Gastrocnemius medialis (tissue), 4 donors: Measurements from ENCODE around the gene BDH1.

Experiments
- CTCF ChIP-seq, 5 experiments: fragments of 450-650 bp in 3 of 5; fragments of 200-600 bp in 2 of 5; sonication (generic) in 2 of 5; IDR thresholded peaks in 4 of 5; conservative IDR thresholded peaks in 1 of 5; 1 replicate in 4 of 5; 2 replicates in 1 of 5; pipeline ENCODE4 v1.5.1; 2016 to 2019; ENCODE audit warnings: antibody characterized with exemption in 5 of 5, mild to moderate bottlenecking in 3 of 5, moderate library complexity in 3 of 5
- POLR2A ChIP-seq, 2 donors: fragments of 450-650 bp; IDR thresholded peaks; one replicate each; pipeline ENCODE4 v1.6.1; 2017; ENCODE audit warnings: antibody characterized with exemption in 2 of 2, mild to moderate bottlenecking in 2 of 2, moderate library complexity in 2 of 2

DNA sequence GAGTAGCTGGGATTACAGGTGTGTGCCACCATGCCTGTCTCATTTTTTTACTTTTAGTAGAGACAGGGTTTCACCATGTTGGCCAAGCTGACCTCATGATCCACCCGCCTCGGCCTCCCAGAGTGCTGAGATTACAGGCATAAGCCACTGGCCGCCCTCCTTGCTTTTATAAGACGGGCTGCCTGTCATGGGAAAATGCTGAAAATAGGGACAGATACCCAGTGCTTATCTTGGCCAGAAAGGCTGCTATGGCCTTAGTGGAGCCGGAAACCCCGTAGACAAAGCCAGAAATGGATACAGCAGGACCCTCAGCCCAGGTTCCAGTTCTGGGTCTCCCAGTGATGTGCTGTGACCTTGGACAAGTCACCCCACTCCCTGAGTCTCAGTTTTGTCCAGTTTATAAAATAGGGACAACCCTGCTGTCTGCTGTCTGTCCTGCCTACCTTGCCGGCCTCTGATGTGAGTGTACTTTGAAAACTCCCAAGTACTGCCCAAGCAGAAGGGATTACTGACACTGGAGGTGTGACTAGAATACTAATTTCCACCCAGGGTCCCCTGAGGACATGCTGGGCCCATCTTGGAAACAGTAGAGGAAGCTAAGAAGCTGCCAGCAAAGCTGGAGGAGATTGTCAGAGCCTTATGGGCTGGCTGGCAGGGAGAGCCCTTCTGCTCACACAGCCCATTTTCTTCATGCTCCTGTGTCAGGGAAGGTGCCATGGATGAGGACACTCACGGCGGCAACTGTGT lies 59.6 kb downstream of the BDH1 start:
- TF ChIP-seq POLR2A (IDR thresholded peaks at IDR 0.05) = no peak
- TF ChIP-seq CTCF (IDR thresholded peaks at IDR 0.05 in 4 of 5, conservative IDR thresholded peaks at IDR 0.05 in 1 of 5) = no peak
